Ramos (cell line): ENCODE results near the gene VCX2.
"Not testable (repeated sequence)": the region's sequence is repeated elsewhere in the genome, so short reads cannot be mapped to it uniquely, and the experiment has no call there.

ENCODE experiments used
- in situ Hi-C: fragments of 300-500 bp; cut with MboI; formaldehyde crosslinking; loops from one replicate; pipeline ENCODE4 v1.14.3; 2022; ENCODE audit warnings: low sequenced_read_pairs; ENCODE audit not compliant: unreplicated experiment

The VCX2 gene

GRCh38 chrX:8125566-8125965, 45.5 kb downstream of the VCX2 start:
- in situ Hi-C loops: no loop called here

GRCh38 chrX:8122538-8122937, 48.5 kb downstream of the VCX2 start:
- in situ Hi-C loops: no loop called here

GRCh38 chrX:8121391-8121790, 49.7 kb downstream of the VCX2 start:
- in situ Hi-C loops: not testable (repeated sequence)
